AG04449 (cell line): ENCODE results near the gene SRMS.

Experiments used
- CTCF ChIA-PET: fragments of 350-600 bp; formaldehyde crosslinking; extraction: SDS; loops from one replicate; lab custom pipeline; 2021; ENCODE audit warnings: antibody characterized with exemption; lab: Yijun Ruan, JAX
- POLR2A ChIA-PET: fragments of 400-600, 350-600 bp; formaldehyde crosslinking; extraction: SDS; loops from one replicate; lab custom pipeline; 2020; ENCODE audit warnings: antibody characterized with exemption, inconsistent platforms; lab: Yijun Ruan, JAX
- DNase-seq: peaks from one replicate; pipeline ENCODE4 v3.0.0-alpha.2; 2010; ENCODE audit warnings: low read depth, low spot score
- H3K4me3 ChIP-seq: 2 replicates; pipeline ENCODE4 v1.5.1; 2011; ENCODE audit warnings: low read depth, mild to moderate bottlenecking, control low read depth, low read length
- TF ChIP-seq, protein P1 (sequence below): IDR thresholded peaks from one replicate; pipeline ENCODE4 v1.5.1; 2011; ENCODE audit warnings: mild to moderate bottlenecking, moderate library complexity, low read length, control low read depth, inconsistent platforms; ENCODE audit not compliant: insufficient read depth; ENCODE audit errors: missing control alignments

SRMS gene

DNA sequence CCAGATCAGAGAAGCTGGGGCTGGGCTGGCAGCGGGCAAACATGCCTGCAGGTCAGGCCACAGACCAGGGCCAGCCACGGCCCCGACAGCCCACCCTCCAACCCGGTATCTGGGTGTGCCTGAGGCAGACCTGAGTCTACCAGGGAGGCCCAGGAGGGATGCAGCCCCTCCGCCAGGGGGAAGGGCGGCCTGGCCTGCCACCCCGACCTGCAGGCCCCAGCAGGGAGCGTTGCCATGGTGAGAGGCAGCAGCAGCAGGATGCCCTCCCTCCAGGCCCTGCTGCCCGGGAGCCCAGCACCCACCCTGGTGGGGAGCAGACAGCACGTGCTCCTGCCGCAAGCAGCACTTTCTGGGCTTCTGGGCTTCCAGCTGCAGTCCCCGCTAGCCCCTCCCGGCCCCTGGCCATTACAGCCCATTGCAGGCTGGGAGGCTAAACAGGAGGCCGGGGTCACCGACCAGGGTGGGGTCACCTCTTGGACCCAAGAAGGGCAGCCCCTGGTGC lies 44.8 kb downstream of the SRMS start:
- no peak for DNase-seq
- ChIA-PET CTCF (no interaction called here), POLR2A (interaction anchor here (1.2 kb wide), 1 partner anchor 362 kb away, joined by 3 read pairs; the partner anchor contains the start of gene TPD52L2)
- TF ChIP-seq, protein P1, sequence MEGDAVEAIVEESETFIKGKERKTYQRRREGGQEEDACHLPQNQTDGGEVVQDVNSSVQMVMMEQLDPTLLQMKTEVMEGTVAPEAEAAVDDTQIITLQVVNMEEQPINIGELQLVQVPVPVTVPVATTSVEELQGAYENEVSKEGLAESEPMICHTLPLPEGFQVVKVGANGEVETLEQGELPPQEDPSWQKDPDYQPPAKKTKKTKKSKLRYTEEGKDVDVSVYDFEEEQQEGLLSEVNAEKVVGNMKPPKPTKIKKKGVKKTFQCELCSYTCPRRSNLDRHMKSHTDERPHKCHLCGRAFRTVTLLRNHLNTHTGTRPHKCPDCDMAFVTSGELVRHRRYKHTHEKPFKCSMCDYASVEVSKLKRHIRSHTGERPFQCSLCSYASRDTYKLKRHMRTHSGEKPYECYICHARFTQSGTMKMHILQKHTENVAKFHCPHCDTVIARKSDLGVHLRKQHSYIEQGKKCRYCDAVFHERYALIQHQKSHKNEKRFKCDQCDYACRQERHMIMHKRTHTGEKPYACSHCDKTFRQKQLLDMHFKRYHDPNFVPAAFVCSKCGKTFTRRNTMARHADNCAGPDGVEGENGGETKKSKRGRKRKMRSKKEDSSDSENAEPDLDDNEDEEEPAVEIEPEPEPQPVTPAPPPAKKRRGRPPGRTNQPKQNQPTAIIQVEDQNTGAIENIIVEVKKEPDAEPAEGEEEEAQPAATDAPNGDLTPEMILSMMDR: no peak
- H3K4me3 ChIP-seq: no peak overlapping the region

DNA sequence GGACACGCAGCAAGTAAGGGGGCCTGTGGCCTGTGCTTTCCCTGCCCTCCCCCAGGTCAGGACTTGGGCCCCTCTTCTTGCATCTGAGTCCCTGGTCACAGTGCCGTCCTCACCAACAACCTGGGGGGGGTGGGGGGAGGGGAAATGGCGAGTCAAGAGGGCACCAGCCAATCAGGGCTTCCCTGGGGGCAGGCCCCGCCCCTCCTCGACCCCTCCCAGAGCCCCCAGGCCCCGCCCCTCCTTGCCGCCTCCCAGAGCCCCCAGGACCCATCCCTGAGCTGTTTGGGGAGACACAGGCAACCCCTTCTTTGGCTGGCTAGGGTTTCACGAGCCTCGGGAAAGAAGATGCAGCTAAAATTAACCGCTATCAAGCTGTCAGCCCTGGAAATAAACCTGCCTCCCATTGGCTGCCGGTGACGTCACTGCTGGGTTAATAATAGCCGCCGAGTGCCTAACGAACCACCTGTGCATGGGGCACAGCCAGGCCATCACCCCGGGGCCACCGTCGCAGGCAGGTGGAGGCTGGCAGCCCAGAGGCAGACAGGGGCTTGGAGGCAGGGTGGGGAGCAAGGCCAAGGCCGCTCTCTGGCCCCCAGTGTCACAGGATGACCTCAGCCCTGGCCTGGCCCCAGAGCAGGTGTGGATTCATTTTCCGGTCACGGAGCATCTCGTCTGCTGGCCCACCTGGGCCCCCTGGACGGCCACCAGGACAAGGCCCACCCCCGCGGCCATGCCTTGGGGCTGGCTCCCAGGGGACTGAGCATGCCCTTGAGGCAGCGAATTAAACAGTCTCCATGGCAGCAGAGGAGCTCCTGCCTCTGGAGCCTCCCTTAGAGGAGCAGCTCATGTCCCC lies 45.5 kb downstream of the SRMS start:
- POLR2A ChIA-PET: interaction anchor here (1.2 kb wide), 1 partner anchor 363 kb away, joined by 3 read pairs; the partner anchor contains the start of gene TPD52L2
- H3K4me3 ChIP-seq: no peak overlapping the region
- TF ChIP-seq, protein P1: no peak
- no peak for DNase-seq
- CTCF ChIA-PET: no interaction called here

DNA sequence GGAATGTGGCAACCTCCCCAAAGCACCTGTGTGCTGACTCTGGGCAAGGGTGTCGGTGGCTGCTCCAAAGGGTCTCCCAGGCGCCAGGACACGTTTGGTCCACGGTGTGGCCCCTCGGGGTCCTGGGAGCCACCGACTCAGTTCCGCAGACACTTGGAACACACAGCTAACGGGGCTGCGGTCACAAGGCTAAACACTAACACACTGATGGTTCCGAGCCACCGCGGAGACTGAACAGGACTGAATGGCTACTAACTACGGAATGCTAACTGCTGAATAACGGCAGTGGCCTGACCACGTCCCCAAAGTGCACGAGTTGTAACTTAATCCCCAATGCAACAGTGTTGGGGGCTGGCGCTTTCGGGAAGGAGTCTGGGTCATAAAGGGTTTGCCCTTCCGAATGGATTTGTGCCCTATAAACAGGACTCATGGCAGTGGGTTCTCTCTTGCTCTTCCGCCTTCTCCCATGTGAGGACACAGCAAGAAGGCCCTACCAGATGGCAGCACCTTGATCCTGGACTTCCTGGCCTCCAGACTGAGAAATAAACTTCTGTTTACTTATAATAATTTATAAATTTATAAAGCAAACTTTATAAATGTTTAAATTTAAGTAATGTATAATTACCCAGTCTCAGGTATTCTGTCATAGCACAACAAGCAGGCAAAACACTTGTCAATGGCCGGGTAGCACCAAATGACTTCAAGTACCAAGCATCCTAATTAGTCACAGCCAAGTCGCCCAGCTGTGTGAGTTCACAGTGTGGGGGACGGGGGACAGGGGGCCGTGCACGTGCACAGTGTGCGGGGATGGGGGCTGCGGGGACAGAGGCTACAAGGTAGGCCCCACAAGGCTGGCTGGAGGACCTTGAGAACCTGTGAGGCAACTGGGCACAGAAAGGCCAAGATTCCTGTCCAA lies 46.4 kb downstream of the SRMS start:
- ChIA-PET CTCF (no interaction called here), POLR2A (no interaction called here)
- H3K4me3 ChIP-seq: no peak overlapping the region
- DNase-seq: no peak
- TF ChIP-seq, protein P1: no peak

DNA sequence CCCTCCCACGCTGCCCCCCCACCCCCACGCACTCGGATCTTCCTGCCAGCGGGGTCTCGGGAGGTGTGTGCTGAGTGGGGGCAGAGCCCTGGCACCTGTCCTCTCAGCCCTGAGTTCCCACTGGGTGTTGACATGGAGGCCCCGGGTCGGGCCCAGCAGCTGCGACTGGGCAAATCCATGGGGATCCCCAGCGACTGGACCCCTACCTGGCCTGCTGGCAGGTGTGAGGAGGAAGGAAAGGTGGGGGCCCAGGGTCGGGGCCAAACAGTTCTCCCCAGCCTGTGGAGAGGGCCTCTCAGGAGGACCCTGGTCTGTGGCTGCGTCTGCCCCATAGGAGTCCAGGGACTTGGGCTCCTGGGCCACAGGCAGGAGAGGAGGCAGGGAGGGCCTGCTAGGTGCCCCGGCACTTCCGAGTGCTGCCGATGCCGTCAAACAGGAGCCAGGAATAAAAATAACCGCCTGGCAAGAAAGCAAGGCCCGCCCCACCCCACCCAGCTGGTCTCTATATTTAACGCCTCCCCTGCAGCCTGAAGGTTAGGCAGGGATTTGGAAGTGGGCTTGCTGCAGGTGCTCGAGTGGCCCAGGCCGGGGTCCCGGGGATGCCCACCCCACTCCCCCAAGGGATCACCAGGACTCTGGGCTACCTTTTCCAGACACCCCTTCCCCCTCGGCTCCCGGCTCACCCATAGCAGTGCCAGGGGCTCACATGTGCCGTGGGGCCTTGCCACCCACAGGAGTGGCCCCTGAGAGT lies 47.2 kb downstream of the SRMS start:
- CTCF ChIA-PET: no interaction called here
- POLR2A ChIA-PET: no interaction called here
- TF ChIP-seq, protein P1: no peak

DNA sequence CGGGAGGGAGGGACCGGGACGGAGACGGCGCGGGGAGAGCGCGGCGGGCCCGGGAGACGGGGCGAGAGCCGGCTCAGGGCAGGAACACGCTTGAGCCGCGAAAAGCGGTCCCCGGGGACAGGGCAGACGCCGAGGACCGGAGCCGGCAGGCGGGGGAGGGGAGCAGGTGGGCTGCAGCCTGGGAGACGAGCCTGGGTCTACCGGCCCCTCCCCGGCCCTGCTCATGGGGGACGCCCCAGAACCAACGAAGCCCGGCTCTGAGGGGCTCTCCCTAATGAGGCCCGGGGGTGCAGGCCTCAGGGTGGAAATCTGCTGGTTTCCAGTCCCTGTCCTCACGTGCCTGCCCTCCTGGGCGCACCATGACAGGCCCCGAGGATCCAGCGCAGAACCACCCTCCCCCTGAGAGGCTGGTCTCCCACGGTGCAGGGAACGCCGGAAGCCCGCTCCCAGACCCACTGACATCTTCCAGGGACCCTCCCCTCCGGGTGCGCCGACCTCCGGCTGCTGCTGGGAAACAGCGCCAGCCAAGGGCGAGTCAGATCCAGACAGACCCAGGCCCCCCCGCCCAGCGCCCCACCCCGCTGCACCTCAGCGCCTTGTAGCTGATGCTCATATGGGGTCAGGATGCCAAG lies 48.1 kb downstream of the SRMS start:
- TF ChIP-seq, protein P1: no peak
- CTCF ChIA-PET: no interaction called here
- no peak for DNase-seq
- POLR2A ChIA-PET: no interaction called here
- H3K4me3 ChIP-seq: no peak overlapping the region

More for the DNA sequence above, 47.2 kb downstream of the SRMS start:
- DNase-seq: no peak
- H3K4me3 ChIP-seq: no peak overlapping the region
